ENCODE measurements around the gene PDE4B. TPM values are rescaled to one million over a fixed set of nuclear protein-coding genes. Genes with fewer than 3 reads are reported as not detected.
A peak's percentile ranks its signal among the peaks of the same experiment; 100 is the strongest.

Gene PDE4B
- total and polyA plus RNA-seq, 12 donors = 2.0 to 63.2 (median 15.3) TPM

DNA sequence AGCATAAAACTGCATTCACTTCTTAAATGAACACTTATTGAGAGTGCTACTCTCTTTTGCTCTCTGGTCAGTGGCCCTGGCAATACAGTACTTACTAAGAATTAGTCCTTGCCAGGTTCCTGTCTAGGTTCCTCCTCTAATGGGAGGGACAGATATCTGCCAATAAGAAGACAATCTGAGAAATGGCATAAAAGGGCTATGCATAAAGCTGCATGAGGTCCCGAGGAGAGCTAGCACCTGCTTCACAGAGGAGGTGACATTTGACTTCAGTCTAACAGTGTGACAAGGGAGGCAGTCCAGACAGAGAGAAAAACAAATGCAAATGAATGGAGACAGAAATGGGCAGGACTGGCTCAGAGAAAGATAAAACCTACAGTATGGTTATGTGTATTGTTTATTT, 384.1 kb downstream of the PDE4B start:
- peaks cover 0 to 4% (median 0%) of the 10 kb centered on the region in 7 donors for H3K27me3 ChIP-seq
- no peaks in the 10 kb centered on the region for H3K36me3 ChIP-seq
- TF ChIP-seq, protein P1, sequence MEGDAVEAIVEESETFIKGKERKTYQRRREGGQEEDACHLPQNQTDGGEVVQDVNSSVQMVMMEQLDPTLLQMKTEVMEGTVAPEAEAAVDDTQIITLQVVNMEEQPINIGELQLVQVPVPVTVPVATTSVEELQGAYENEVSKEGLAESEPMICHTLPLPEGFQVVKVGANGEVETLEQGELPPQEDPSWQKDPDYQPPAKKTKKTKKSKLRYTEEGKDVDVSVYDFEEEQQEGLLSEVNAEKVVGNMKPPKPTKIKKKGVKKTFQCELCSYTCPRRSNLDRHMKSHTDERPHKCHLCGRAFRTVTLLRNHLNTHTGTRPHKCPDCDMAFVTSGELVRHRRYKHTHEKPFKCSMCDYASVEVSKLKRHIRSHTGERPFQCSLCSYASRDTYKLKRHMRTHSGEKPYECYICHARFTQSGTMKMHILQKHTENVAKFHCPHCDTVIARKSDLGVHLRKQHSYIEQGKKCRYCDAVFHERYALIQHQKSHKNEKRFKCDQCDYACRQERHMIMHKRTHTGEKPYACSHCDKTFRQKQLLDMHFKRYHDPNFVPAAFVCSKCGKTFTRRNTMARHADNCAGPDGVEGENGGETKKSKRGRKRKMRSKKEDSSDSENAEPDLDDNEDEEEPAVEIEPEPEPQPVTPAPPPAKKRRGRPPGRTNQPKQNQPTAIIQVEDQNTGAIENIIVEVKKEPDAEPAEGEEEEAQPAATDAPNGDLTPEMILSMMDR (IDR thresholded peaks at IDR 0.05) = no peak
- 33 to 42% methylated on average over 1 of the region's 1 CpG for WGBS, 2 donors
- intact Hi-C loops (cut with DNase I) = no loop called here
- H3K4me3 ChIP-seq = no peak overlapping the region
- ATAC-seq (no peak), DNase-seq (no peak)
- H3K9me3 ChIP-seq = no peaks in the 10 kb centered on the region
- no peak overlapping the region for H3K27ac ChIP-seq
- peaks cover 0 to 6% (median 0%) of the 10 kb centered on the region in 9 donors for H3K4me1 ChIP-seq

DNA sequence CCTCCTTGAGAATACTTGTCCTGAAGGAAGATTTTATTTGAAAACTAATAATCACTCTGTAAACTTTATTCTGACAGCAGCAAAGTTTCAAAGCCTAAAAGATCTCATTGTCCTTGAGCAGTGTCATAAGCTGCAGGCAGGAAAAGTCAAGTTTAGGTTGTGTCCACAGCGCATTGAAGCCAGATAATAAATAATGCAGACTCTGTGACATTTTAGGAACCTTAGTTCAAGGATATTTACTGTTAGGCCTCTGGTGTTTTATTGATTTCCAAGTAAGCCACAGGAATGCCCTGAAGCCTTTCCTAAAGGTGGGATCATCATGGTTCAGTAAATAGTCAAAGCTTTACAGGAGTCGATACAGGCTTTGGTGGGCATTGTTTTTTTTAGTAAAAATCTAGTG, 384.8 kb downstream of the PDE4B start:
- WGBS, 2 donors = 88% methylated on average over 2 of the region's 2 CpGs
- intact Hi-C loops (cut with DNase I) = no loop called here
- DNase-seq (no peak), ATAC-seq (no peak)
- no peak overlapping the region for H3K4me3 ChIP-seq
- TF ChIP-seq, protein P1 (IDR thresholded peaks at IDR 0.05) = no peak
- H3K27ac ChIP-seq = no peak overlapping the region
- H3K4me1 ChIP-seq = peaks cover 0 to 9% (median 0%) of the 10 kb centered on the region in 9 donors
- no peaks in the 10 kb centered on the region for H3K36me3 ChIP-seq
- H3K27me3 ChIP-seq = peaks cover 0 to 4% (median 0%) of the 10 kb centered on the region in 7 donors
- H3K9me3 ChIP-seq = no peaks in the 10 kb centered on the region

DNA sequence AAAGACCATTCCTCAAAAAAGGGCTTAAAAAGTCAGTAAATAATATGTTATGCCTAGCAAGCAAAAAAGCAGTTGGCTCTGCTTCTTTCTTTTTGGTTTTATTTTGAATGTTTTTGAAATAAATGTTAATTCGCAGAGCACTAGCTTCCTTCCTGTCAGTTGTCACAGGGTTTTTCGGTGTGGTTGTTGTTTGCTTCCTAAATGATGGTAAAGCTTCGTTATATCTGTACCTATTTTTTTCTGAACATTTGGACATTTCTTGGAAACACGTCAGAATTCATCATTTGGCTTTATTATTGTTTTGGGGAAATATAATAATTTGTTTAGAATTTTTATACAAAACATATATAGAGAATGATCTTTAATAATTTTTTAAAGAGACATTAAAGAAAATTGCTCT, 389.3 kb downstream of the PDE4B start:
- Histone ChIP-seq H3K4me1 (peaks cover 0 to 9% (median 0%) of the 10 kb centered on the region in 9 donors), H3K36me3 (no peaks in the 10 kb centered on the region), H3K27me3 (peaks cover 0 to under 1% (median 0%) of the 10 kb centered on the region in 7 donors), H3K27ac (no peak overlapping the region), H3K4me3 (no peak overlapping the region), H3K9me3 (no peaks in the 10 kb centered on the region)
- TF ChIP-seq, protein P1 (IDR thresholded peaks at IDR 0.05) = no peak
- intact Hi-C loops (cut with DNase I) = no loop called here
- no peak for DNase-seq
- whole genome bisulfite sequencing, 2 donors = 51 to 60% methylated on average over 4 of the region's 4 CpGs
- ATAC-seq = no peak

DNA sequence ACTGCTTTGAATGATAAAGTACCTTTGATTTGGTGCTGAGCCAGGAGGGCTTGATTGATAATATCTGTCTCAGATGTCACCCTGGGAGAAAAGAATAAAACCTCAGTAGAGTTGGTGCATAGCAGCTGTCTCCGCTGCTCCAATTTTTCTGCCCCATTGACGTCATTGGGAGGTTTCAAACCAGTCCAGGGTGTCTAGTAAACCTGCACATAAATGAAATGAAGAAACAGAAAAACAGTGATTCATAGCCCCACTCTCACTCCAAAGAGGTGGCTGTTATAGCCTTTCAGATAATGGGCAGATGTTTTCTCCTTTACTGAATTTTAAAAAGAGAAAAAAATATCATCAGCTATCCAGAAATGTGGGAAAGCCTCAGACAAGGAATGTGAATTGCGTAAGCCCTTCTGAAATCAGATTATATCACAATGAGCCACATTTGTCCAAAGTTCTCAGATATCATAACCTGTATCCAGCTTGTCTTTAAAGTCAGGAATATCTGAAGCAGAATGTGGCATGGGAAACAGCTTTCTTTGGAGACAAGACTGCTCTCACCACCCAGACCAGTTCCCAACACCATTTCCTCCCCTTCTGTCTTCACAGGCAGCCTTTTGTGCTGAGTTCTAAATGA, 390.0 kb downstream of the PDE4B start:
- peak in 2 of 8 donors; percentile 69 to 74 for ATAC-seq
- Histone ChIP-seq H3K4me3 (no peak overlapping the region), H3K36me3 (no peaks in the 10 kb centered on the region), H3K9me3 (no peaks in the 10 kb centered on the region), H3K27ac (peak overlapping the region in 1 of 10 donors; percentile 31), H3K27me3 (no peaks in the 10 kb centered on the region), H3K4me1 (peaks cover 0 to 9% (median 0%) of the 10 kb centered on the region in 9 donors)
- WGBS, 2 donors = 63 to 64% methylated on average over 3 of the region's 3 CpGs
- TF ChIP-seq, protein P1 (IDR thresholded peaks at IDR 0.05) = no peak
- intact Hi-C loops (cut with DNase I) = no loop called here
- DNase-seq = no peak
